Erythroblast (primary cell): ENCODE data around the gene GLI3.

ENCODE experiments used
- GATA1 ChIP-seq: IDR thresholded peaks from 2 replicates; pipeline ENCODE4 v1.6.1; 2011; ENCODE audit warnings: low read depth, mild to moderate bottlenecking, control low read depth, low read length, moderate library complexity
- POLR2A ChIP-seq: IDR thresholded peaks from 2 replicates; pipeline ENCODE4 v1.6.1; 2011; ENCODE audit warnings: mild to moderate bottlenecking, low read length

DNA sequence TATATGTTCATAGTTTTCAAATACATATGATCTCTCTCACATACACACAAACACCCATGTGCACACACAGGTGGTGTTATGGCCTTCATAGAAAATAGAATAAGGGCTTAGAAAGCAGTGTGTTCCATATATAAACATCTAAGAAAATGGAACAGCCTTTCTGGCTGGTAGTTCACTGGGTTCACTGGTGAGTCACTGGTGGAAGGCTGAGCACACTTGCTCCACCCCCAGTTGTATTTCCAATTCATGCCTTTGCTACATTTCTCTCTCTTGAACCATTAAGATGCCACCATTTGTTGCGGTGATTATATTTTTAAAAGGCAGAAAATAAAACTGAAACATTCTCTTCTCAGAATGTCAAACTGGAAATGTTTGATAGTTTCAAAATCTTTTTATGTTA lies 252.1 kb downstream of the GLI3 start:
- no peak for TF ChIP-seq POLR2A
- TF ChIP-seq GATA1, result no peak
